GM04504 (cell line): ENCODE results near the gene C2orf42.
"Not testable (repeated sequence)": the region's sequence is repeated elsewhere in the genome, so short reads cannot be mapped to it uniquely, and the experiment has no call there.

Experiments
- DNase-seq: peaks from one replicate; pipeline ENCODE4 v3.0.0-alpha.2; 2012; ENCODE audit warnings: low read depth

The C2orf42 gene

GRCh38 chr2:70169654-70170245 is 21.1 kb downstream of the C2orf42 start:
- DNase-seq: not testable (repeated sequence)

GRCh38 chr2:70161069-70161534 is 29.7 kb downstream of the C2orf42 start:
- DNase-seq: no peak

GRCh38 chr2:70160545-70160944 is 30.3 kb downstream of the C2orf42 start:
- DNase-seq: no peak

- not testable (repeated sequence) for DNase-seq
Measured at GRCh38 chr2:70149130-70149686, 41.6 kb downstream of the C2orf42 start.

GRCh38 chr2:70148211-70148760 is 42.5 kb downstream of the C2orf42 start:
- DNase-seq: not testable (repeated sequence)

- no peak for DNase-seq
Measured at GRCh38 chr2:70145851-70146739, 44.7 kb downstream of the C2orf42 start.

- no peak for DNase-seq
Measured at GRCh38 chr2:70145144-70145490, 45.7 kb downstream of the C2orf42 start.

GRCh38 chr2:70144443-70145143 is 46.2 kb downstream of the C2orf42 start:
- DNase-seq: no peak

- no peak for DNase-seq
Measured at GRCh38 chr2:70143314-70144150, 47.3 kb downstream of the C2orf42 start.

GRCh38 chr2:70142590-70143313 is 48.1 kb downstream of the C2orf42 start:
- DNase-seq: peak; percentile 99

GRCh38 chr2:70141902-70142589 is 48.8 kb downstream of the C2orf42 start:
- DNase-seq: no peak

- DNase-seq: no peak
Measured at GRCh38 chr2:70141212-70141901, 49.5 kb downstream of the C2orf42 start.

- DNase-seq: no peak
Measured at GRCh38 chr2:70140791-70141211, 50.0 kb downstream of the C2orf42 start.

- not testable (repeated sequence) for DNase-seq
Measured at GRCh38 chr2:70134323-70134983, 56.4 kb downstream of the C2orf42 start.

- no peak for DNase-seq
Measured at GRCh38 chr2:70133491-70134322, 57.1 kb downstream of the C2orf42 start.

GRCh38 chr2:70133127-70133452 is 57.7 kb downstream of the C2orf42 start:
- DNase-seq: no peak

GRCh38 chr2:70132244-70133126 is 58.3 kb downstream of the C2orf42 start:
- DNase-seq: no peak
